Measurements from ENCODE around the gene MBD4. TPM values are rescaled to one million over a fixed set of nuclear protein-coding genes. Genes with fewer than 3 reads are reported as not detected.

Gene MBD4
- total and polyA plus RNA-seq, 2 experiments from 2014 or later, result 33.9 to 59.3 TPM

GRCh38 chr3:129435367-129435766 is 4.4 kb downstream of the MBD4 start:
- no peak overlapping the region for H3K27ac ChIP-seq (ENCODE audit: low read depth)
- H3K27ac Mint-ChIP-seq, result no peak overlapping the region
- peaks cover 9% of the 10 kb centered on the region for H3K4me1 Mint-ChIP-seq
- peaks cover 54% of the 10 kb centered on the region for H3K36me3 ChIP-seq (ENCODE audit: insufficient read depth)
- no peak overlapping the region for H3K4me2 ChIP-seq
- peaks cover 8% of the 10 kb centered on the region for H3K27me3 Mint-ChIP-seq (ENCODE audit: insufficient read depth, low read depth, poor library complexity)
- no peaks in the 10 kb centered on the region for H3K9me3 Mint-ChIP-seq
- ATAC-seq (no peak), DNase-seq (ENCODE audit: low spot score) (no peak)
- peaks cover 39% of the 10 kb centered on the region for H3K79me2 ChIP-seq (replicated peaks; ENCODE audit: insufficient read depth)
- no peaks in the 10 kb centered on the region for H3F3A ChIP-seq (replicated peaks; ENCODE audit: low read depth)
- H3K4me3 Mint-ChIP-seq, result no peak overlapping the region
- no peaks in the 10 kb centered on the region for H3K9me2 ChIP-seq (ENCODE audit: insufficient read depth)
- no peak overlapping the region for H2AFZ ChIP-seq
- peaks cover 7% of the 10 kb centered on the region; the same call in 1 of the 2 replicates for H4K20me1 ChIP-seq (replicated peaks; ENCODE audit: insufficient read depth)
- H3K4me3 ChIP-seq, result no peak overlapping the region
- no peak for TF ChIP-seq STAT1 (IDR thresholded peaks at IDR 0.05; ENCODE audit: unreplicated experiment)
- TF ChIP-seq JUNB (IDR thresholded peaks at IDR 0.05; ENCODE audit: unreplicated experiment), result no peak
- no peak for TF ChIP-seq ETS1 (IDR thresholded peaks at IDR 0.05)
- no peak for TF ChIP-seq REST (IDR thresholded peaks at IDR 0.05; ENCODE audit: unreplicated experiment)
- TF ChIP-seq CTCF (conservative IDR thresholded peaks at IDR 0.05; ENCODE audit: low read depth in 2 of 2), result no peak
- TF ChIP-seq ZNF462 (CRISPR knock-in tag; IDR thresholded peaks at IDR 0.05), result no peak
- no peak for TF ChIP-seq POLR2AphosphoS5 (IDR thresholded peaks at IDR 0.05; ENCODE audit: low read depth)
- TF ChIP-seq EZH2 (IDR thresholded peaks at IDR 0.05; ENCODE audit: low read depth, unreplicated experiment), result no peak
- no peak for TF ChIP-seq ZNF114 (CRISPR knock-in tag; IDR thresholded peaks at IDR 0.05)
- TF ChIP-seq NANOG (IDR thresholded peaks at IDR 0.05; ENCODE audit: borderline replicate concordance), result no peak
- no peak for TF ChIP-seq CREB1 (CRISPR knock-in tag; IDR thresholded peaks at IDR 0.05; ENCODE audit: low read depth)
- no peak for TF ChIP-seq EZH2phosphoT487 (IDR thresholded peaks at IDR 0.05; ENCODE audit: unreplicated experiment)
- TF ChIP-seq ZNF331 (CRISPR knock-in tag; IDR thresholded peaks at IDR 0.05; ENCODE audit: low read depth), result no peak
- peaks cover 9% of the 10 kb centered on the region for H3K4me1 ChIP-seq (ENCODE audit: insufficient read depth)
- H3K36me3 Mint-ChIP-seq (ENCODE audit: low read depth), result peaks cover 69% of the 10 kb centered on the region
- no peaks in the 10 kb centered on the region for H3K27me3 ChIP-seq (ENCODE audit: insufficient read depth)
